GM12801 (cell line): ENCODE results near the gene ADGRB3.

Experiments used
- CTCF ChIP-seq: IDR thresholded peaks from one replicate; pipeline ENCODE4 v1.5.1; 2011; ENCODE audit warnings: control low read depth; ENCODE audit not compliant: insufficient read length; ENCODE audit errors: extremely low read depth

ADGRB3 gene

DNA sequence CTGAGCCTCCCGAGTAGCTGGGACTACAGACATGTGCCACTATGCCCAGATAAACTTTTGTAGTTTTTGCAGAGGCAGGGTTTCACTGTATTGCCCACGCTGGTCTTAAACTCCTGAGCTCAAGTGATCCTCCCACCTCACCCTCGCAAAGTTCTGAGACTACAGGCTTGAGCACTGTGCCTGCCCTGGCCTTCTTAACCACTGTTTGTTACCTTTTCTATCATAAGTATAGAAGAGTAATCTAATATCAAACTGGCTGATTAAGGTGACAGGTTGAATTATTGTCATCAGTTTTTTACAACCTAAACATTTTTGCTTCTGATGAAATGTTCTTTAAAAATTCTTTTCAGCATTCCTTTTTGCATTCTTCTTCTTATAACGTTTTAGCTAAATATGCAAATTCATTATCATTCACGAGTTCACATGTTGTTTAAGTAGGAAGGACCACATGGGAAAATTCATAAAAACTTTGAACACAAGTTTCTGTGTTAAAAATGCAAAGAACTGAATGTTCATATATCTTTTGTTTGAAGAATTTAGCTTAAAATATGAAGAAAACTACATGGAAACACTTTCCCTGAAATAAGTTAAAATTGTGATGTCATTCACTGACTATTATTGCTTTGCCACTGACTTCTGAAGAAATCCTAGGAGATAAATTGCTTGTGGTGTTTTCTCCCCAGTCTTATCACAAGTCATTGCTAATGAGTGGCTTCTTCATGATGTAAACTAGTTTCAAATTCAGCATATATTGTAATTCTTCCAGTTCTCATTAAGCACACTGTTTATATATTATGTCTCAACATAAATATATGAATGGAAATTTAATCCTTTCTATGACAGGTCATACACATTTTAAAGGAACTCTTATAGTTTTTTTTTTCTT lies 106.7 kb downstream of the ADGRB3 start:
- no peak for TF ChIP-seq CTCF

- no peak for TF ChIP-seq CTCF
Observed at GRCh38 chr6:68743099-68743498, 108.0 kb downstream of the ADGRB3 start.

DNA sequence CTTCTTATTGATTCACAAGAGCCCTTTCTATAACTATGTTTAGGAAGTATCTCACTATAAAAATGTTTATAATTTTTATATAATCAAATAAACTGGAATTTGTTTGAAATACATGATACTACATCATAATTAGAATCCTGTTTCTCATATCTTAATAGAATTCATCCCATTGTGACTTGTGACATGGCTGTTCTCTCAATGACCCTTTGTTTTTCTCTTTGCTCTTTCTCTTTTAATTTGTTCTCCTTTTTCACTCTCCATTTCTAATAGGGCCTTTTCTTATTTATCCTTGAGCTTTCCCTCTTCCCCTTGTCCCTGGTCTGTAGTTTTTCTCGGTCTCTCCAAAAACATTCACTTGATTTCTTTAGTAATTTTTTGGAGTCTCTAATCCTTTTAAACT lies 111.3 kb downstream of the ADGRB3 start:
- TF ChIP-seq CTCF = no peak

DNA sequence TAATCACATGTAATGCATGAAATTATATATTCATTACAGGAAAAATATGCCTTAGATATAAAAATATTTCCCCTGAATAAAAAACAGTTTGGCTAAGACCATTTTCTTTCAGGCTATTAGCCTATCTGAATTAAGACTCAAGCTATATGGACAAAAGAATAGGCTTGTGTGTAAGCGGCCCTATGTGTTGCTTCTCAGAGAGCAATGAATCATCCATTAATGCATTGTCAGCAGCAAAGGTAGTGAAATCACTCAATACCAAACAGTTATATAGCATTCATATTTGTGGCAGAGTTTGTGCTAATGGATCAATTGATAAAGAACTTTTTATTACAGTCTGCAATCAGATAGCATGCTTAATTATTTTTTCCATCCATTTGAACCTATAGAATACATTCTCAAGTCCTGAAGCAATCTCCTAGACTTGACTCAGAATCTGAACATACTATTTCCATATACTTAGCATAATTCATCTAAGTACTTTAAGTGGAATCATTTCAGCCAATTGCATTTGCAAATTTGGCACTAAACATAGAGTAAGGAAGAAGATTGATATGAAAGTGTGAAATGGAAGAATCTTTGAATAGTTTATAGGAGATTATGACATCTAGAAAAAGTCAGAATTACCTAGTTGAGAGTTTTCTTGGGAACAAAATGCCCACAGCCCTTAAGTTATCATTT lies 112.2 kb downstream of the ADGRB3 start:
- TF ChIP-seq CTCF = no peak

GRCh38 chr6:68754681-68755213 lies 119.7 kb downstream of the ADGRB3 start:
- no peak for TF ChIP-seq CTCF

GRCh38 chr6:68756454-68757375 lies 121.6 kb downstream of the ADGRB3 start:
- no peak for TF ChIP-seq CTCF
